ENCODE results near the gene TDRD1. TPM values are rescaled to one million over a fixed set of nuclear protein-coding genes. Genes with fewer than 3 reads are reported as not detected.
"Not testable (repeated sequence)": the region's sequence is repeated elsewhere in the genome, so short reads cannot be mapped to it uniquely, and the experiment has no call there.

TDRD1 gene
- under 1 TPM in 2 of 4 donors, not detected in 2; 0.12 to 0.42 TPM for total RNA-seq

- 59 to 69% methylated on average over 12 to 15 of the region's 28 CpGs for WGBS, 2 donors (ENCODE audit: low coverage in 1 of 2)
- no peak within 1 kb of the TSS for H3K27ac ChIP-seq
- no peak for ATAC-seq
- TF ChIP-seq POLR2A (IDR thresholded peaks at IDR 0.05) (no peak), CTCF (IDR thresholded peaks at IDR 0.05) (no peak), EP300 (IDR thresholded peaks at IDR 0.05) (no peak), POLR2AphosphoS5 (IDR thresholded peaks at IDR 0.05) (no peak)
- H3K27me3 ChIP-seq, result no peaks in the 10 kb centered on the region
- peaks cover 0 to 9% (median 0%) of the 10 kb centered on the region in 3 donors for H3K4me1 ChIP-seq
- H3K4me3 ChIP-seq, result no peak within 1 kb of the TSS
- no peaks in the 10 kb centered on the region for H3K36me3 ChIP-seq
- H3K9me3 ChIP-seq, result no peaks in the 10 kb centered on the region
These were observed at the start of gene TDRD1 for GRCh38 chr10:114179148-114179547. TDRD1 (plus strand) TSS chr10:114179353; CDS start chr10:114187832, 8,479 bp downstream.

GRCh38 chr10:114131094-114131493, 48.1 kb upstream of the TDRD1 start:
- Histone ChIP-seq H3K4me1 (peaks cover 0 to 11% (median 0%) of the 10 kb centered on the region in 3 donors), H3K36me3 (peaks cover 14 to 91% of the 10 kb centered on the region in 2 donors), H3K27me3 (no peaks in the 10 kb centered on the region), H3K4me3 (no peak overlapping the region), H3K27ac (no peak overlapping the region), H3K9me3 (no peaks in the 10 kb centered on the region)
- TF ChIP-seq POLR2AphosphoS5 (IDR thresholded peaks at IDR 0.05) (no peak), EP300 (IDR thresholded peaks at IDR 0.05) (no peak), POLR2A (IDR thresholded peaks at IDR 0.05) (no peak), CTCF (IDR thresholded peaks at IDR 0.05) (no peak)
- ATAC-seq, result no peak
- WGBS, 2 donors (ENCODE audit: low coverage in 1 of 2), result 78 to 90% methylated on average over 3 of the region's 3 CpGs

GRCh38 chr10:114135476-114135875, 43.7 kb upstream of the TDRD1 start:
- Histone ChIP-seq H3K36me3 (peaks cover 5 to 68% of the 10 kb centered on the region in 2 donors), H3K4me1 (peaks cover 0 to 11% (median 0%) of the 10 kb centered on the region in 3 donors), H3K27me3 (no peaks in the 10 kb centered on the region), H3K9me3 (no peaks in the 10 kb centered on the region), H3K4me3 (no peak overlapping the region), H3K27ac (no peak overlapping the region)
- TF ChIP-seq CTCF (IDR thresholded peaks at IDR 0.05), result no peak
- TF ChIP-seq EP300 (IDR thresholded peaks at IDR 0.05), result no peak
- no peak for TF ChIP-seq POLR2AphosphoS5 (IDR thresholded peaks at IDR 0.05)
- TF ChIP-seq POLR2A (IDR thresholded peaks at IDR 0.05), result no peak
- WGBS, 2 donors (ENCODE audit: low coverage in 1 of 2), result 77 to 83% methylated on average over 2 of the region's 2 CpGs
- no peak for ATAC-seq

GRCh38 chr10:114138581-114138980, 40.6 kb upstream of the TDRD1 start:
- no peak for ATAC-seq
- Histone ChIP-seq H3K27me3 (no peaks in the 10 kb centered on the region), H3K4me3 (no peak overlapping the region), H3K9me3 (no peaks in the 10 kb centered on the region), H3K36me3 (peaks cover 5 to 77% of the 10 kb centered on the region in 2 donors), H3K4me1 (no peaks in the 10 kb centered on the region), H3K27ac (no peak overlapping the region)
- 81 to 100% methylated on average over 1 to 3 of the region's 3 CpGs for WGBS, 2 donors (ENCODE audit: low coverage in 1 of 2)
- no peak for TF ChIP-seq POLR2AphosphoS5 (IDR thresholded peaks at IDR 0.05)
- no peak for TF ChIP-seq CTCF (IDR thresholded peaks at IDR 0.05)

- Histone ChIP-seq H3K27me3 (no peaks in the 10 kb centered on the region), H3K9me3 (no peaks in the 10 kb centered on the region), H3K4me1 (no peaks in the 10 kb centered on the region), H3K27ac (no peak overlapping the region), H3K36me3 (peaks cover 0 to 72% of the 10 kb centered on the region in 2 donors), H3K4me3 (no peak overlapping the region)
- 41 to 50% methylated on average over 1 of the region's 1 CpG for WGBS, 2 donors (ENCODE audit: low coverage in 1 of 2)
- ATAC-seq, result no peak
- TF ChIP-seq POLR2A (IDR thresholded peaks at IDR 0.05) (no peak), EP300 (IDR thresholded peaks at IDR 0.05) (no peak), POLR2AphosphoS5 (IDR thresholded peaks at IDR 0.05) (no peak), CTCF (IDR thresholded peaks at IDR 0.05) (no peak)
These were observed 39.1 kb upstream of the TDRD1 start for GRCh38 chr10:114140036-114140435.

- not testable (repeated sequence) for H3K27ac ChIP-seq, H3K9me3 ChIP-seq, ATAC-seq, H3K27me3 ChIP-seq, H3K4me3 ChIP-seq, H3K4me1 ChIP-seq
- WGBS, 2 donors (ENCODE audit: low coverage in 1 of 2), result 89 to 91% methylated on average over 2 of the region's 2 CpGs
- H3K36me3 ChIP-seq, result peaks cover 0 to 72% of the 10 kb centered on the region in 2 donors
These were observed 38.3 kb upstream of the TDRD1 start for GRCh38 chr10:114140827-114141226.
